Activated CD8-positive, alpha-beta memory T cell treated with anti-CD3 and anti-CD28 coated beads for 1 hour (primary cell): ENCODE measurements around the gene ABCE1.

ENCODE experiments used
- DNase-seq, 2 donors: peaks; one replicate each; pipeline ENCODE4 v3.0.0-alpha.2; 2020; ENCODE audit warnings: low read depth in 1 of 2; ENCODE audit errors: extremely low read depth in 1 of 2

ABCE1 gene

DNA sequence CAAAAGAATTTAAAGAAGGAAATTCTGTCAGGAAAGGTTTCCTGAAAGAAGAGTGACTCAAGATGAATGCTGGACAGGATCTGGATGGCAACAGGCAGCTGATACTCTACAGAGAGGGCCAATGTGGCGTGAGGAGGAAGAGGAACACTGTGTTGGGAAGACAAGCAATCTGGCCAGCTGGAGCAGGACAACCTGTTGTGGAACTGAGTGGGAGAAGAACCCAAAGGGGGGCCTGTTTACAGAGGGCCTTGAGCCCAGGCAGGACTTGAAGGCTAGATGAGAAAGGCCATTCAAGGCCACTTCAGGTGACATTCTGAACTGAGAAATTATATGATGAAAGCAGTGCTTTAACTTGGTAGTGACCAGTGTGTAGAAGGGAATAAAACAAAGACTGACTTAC is 73.8 kb downstream of the ABCE1 start:
- no peak for DNase-seq

DNA sequence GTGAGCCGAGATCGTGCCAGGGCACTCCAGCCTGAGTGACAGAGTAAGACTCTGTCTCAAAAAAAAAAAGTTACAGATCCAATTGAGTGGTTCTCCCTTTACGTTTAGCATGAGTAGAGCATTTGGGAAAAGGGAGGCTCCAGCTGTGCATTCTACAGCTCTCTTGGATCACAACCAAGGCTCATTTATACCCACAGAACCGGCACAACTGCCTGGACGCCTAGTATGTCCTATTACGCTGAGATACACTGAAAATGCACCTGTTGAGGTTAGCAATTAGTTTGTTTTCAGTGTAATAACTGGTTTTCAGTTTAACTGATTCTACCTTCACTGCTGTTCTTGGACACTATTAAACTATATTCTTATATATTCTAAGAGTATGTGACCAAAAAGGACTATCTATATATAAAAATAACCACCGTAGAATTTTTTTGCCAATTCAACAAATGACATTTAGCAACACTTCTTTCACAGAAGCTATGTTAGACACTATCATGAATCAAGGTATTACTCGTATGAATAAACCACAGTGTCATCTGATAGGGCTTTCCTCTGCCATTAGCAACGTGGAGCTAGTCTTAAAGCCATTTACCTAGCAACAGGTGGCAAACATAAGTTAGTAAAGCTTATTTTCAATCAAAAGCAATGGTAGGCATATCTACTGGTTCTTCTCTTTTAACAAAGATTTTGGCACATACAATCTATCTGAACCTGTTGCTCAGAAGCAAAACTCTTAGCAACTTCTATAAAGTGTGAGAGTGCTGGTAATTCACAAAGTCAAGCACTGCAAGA is 78.7 kb downstream of the ABCE1 start:
- DNase-seq: no peak

DNA sequence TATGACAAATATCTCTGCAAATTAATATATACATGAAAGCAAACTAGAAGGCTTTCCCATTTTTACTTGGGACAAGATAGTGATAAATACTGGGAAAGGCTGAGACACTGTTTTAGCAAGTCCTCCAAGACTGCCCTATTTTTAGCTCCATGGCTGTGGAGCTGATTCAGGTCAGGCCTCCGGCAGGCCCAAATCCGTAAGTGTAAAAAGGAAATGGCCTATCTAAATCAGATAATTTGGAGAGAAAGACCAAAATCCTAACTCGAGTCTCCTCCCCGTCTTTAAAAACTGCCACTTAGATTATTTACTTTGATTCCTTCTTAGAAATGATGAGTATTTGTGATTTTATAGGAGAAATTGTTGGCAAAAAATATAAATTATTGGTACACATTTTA is 79.4 kb downstream of the ABCE1 start:
- DNase-seq: no peak

DNA sequence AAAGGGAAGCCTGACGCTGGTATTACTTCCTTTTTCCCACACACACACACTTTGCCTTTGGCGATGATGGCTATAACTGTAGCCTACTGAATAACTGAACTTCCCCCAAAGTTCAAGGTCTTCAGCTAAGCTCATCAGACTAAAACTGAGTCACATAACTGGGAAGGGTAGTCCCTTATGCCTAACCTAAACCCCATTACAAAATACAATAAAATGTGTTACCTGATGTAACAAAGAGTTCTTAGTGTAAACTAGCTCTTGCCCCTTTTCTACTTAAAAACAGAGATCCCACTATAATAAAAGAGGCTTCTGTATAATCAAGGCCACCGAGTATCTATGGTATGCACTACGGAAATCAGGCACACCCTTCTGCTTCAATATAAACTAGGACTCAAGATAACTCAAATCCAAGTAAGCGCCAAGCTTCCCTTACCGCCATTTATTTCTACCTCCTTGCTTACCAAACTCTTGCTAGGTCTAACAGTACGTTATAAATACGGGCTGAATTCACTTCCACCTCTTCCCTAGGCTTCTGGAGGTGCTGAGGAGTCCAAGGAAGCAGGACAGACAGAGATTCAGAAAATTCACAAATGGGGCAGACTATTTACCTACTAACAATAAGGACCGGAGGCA is 79.9 kb downstream of the ABCE1 start:
- DNase-seq: no peak

DNA sequence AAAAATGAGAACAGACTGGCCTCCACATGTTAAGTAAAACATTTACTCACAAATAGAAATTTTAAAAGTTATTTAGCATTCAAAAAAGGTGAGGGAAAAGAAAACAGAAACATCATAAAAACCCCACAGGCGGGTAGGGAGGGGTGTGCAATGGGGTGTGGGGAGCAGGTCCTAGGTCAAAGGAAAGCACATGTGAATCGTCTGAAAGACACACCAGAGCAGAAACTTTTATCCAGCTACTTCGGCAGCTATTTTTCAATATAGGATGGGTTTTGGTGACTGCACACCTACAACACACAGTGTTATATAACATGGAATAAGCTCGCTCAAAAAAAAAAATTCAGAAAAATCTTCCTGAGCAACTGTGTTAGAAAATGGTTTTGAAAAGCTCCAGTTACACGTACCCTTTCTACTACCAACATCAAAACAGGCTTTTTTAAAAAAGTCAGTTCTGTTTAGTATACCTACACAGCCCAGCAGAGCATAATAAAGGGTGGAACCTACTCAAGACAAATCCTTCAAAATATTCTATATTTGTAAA is 80.7 kb downstream of the ABCE1 start:
- no peak for DNase-seq
